HG03025 (cell line): ENCODE data around the gene FSCN2.
"Not testable (repeated sequence)": the region's sequence is repeated elsewhere in the genome, so short reads cannot be mapped to it uniquely, and the experiment has no call there.

ENCODE experiments used
- ATAC-seq: cut with Tn5 transposase; IDR thresholded peaks from one replicate; pipeline ENCODE4 v1.9.1; 2021; ENCODE audit warnings: mild to moderate bottlenecking, moderate library complexity; ENCODE audit not compliant: unreplicated experiment, low FRiP score

The FSCN2 gene

DNA sequence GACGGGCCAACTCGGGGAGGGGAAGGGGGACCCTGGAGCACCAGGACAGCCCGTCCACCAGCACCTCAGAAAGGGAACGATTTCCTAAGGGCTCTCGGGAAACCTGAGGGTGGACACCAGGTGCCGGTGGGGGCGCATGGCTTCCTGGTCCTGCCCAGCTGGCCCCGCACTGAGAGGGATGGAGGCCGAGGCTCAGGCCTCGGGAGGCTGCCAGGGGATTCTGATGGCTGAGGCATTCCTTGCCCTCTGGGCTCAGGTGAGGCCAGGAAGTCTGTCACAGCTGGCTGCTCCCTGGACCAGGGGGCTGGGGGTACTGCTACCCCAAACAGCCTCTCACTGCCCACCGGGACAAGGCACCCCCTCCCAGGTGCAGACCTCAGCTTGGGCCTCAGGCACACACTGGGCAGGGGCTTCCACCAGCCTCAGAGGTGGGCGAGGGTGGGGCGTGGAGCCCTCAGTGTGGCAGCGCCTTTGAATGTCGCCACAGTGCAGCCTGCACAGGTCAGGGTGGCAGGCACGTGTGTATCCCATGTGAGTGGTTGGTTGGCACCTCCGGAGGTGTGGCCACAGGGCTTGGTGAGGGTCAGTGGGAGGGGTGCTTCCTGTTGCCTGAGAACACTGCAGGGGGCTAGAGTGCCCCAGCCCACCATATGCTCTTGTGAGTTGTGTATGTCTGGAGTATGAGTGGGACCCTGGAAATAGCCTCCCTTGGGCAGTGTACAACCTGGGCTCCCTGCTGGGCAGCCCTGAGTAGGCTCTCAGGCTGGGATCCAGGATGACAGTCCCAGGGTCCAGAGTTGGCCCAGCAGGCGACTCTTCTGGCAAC is 3.9 kb upstream of the FSCN2 start:
- no peak for ATAC-seq

DNA sequence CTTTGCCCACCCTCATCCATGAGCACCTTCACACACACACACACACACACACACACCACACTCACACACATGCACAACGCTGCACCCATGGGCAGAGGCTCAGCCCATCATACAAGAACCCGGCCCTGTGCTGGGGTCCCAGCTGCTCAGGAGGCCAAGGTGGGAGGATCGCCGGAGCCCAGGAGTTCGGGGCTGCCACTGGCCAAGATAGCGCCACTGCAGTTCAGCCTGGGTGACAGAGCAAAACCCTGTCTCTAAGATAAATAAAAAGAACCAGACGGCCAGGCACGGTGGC is 3.4 kb upstream of the FSCN2 start:
- ATAC-seq = no peak

DNA sequence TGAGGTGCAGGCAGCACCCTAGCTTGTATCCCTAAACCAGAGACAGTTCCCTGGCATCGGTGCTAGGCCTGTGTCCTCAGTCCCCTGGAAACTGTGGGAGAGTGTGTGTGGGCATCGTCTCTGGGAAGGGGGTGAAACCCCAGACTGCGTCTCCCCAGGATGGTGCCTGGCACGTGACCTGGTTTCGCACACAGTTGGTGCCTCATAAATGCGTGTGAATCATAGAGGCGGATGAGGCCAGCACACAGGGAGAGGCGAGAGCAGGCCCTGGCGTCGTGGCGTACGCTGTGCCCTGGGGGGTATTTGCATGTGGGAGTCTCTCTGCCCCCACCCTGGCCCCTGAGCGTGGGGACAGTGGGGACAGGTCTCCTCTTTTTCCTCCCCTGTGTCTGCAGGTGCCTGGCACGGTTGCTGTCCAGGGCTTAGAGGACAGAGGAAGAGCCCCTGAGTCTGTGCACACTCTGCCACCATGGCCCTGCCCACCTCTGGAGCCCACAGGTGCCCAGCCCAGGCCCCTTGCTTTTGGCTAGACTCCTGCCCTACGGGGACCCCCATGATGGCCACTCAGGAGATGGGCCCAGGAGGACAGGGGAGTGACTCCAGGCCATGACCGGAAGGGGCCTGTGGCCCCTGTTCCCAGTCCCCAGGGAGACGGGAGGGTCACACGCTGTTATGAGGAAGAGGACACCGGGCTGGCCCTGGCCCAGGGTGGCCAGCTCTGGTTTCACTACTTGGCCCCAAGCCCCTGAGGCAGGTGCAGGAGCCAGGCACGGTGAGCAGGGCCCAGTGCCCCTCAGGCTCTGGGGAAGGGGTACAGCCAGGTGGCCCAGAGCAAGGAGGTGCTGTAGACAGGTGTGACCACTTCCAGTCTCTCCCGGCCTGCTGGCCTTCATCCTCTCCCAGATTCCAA is 1.3 kb upstream of the FSCN2 start:
- ATAC-seq = no peak

DNA sequence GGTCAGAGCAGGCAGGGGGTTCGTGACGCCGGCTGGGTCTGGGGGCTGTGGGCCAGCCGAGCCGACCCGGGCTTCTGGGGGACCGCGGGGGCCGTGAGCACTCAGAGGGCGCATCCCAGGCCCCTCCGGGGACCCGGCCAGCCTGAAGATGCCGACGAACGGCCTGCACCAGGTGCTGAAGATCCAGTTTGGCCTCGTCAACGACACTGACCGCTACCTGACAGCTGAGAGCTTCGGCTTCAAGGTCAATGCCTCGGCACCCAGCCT is 140 bp downstream of the FSCN2 start:
- no peak for ATAC-seq

DNA sequence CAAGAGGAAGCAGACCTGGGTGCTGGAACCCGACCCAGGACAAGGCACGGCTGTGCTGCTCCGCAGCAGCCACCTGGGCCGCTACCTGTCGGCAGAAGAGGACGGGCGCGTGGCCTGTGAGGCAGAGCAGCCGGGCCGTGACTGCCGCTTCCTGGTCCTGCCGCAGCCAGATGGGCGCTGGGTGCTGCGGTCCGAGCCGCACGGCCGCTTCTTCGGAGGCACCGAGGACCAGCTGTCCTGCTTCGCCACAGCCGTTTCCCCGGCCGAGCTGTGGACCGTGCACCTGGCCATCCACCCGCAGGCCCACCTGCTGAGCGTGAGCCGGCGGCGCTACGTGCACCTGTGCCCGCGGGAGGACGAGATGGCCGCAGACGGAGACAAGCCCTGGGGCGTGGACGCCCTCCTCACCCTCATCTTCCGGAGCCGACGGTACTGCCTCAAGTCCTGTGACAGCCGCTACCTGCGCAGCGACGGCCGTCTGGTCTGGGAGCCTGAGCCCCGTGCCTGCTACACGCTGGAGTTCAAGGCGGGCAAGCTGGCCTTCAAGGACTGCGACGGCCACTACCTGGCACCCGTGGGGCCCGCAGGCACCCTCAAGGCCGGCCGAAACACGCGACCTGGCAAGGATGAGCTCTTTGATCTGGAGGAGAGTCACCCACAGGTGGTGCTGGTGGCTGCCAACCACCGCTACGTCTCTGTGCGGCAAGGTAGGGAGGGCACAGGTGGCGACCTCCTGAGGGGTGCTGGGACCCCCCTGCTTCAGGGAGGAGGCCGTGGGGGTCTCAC is 667 bp downstream of the FSCN2 start:
- ATAC-seq = no peak

DNA sequence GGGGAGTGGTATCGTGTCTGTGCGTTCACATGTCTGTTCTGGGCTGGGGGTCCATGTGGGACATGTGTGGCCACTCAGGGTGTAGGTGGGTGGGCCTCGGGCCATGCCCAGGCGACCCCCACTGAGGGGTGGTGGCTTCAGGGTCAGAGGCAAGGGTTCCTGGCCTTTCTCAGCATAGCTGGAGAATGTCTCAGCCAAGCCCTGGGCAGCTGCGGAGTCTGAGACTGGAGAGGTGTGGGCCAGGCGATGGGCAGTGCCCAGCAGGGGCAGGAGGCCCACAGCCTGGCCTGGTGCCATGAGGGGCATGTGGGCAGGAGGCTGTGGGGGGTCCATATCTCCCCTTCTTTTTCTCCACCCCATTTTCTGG is 1.2 kb downstream of the FSCN2 start:
- ATAC-seq = no peak

DNA sequence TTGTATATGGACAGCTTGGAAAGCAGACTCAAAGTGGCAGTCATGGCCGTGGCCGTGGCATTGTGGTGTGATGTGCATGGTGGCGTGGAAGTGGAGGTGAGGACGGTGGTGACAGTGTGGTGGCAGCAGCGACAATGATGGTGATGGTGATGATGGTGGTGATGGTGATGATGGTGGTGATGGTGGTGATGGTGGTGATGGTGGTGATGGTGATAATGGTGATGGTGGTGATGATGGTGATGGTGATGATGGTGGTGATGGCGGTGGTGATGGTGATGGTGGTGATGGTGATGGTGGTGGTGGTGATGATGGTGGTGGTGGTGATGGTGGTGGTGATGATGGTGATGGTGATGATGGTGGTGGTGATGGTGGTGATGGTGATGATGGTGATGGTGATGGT is 2.8 kb downstream of the FSCN2 start:
- not testable (repeated sequence) for ATAC-seq

DNA sequence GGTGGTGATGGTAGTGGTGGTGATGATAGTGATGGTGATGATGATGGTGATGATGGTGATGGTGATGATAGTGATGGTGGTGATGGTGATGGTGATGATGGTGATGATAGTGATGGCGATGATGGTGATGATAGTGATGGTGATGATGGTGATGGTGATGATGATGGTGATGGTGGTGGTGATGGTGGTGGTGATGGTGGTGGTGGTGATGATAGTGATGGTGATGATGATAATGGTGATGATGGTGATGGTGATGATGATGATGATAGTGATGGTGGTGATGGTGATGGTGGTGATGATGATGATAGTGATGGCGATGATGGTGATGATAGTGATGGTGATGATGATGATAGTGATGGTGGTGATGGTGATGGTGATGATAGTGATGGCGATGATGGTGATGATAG is 3.8 kb downstream of the FSCN2 start:
- ATAC-seq = not testable (repeated sequence)

DNA sequence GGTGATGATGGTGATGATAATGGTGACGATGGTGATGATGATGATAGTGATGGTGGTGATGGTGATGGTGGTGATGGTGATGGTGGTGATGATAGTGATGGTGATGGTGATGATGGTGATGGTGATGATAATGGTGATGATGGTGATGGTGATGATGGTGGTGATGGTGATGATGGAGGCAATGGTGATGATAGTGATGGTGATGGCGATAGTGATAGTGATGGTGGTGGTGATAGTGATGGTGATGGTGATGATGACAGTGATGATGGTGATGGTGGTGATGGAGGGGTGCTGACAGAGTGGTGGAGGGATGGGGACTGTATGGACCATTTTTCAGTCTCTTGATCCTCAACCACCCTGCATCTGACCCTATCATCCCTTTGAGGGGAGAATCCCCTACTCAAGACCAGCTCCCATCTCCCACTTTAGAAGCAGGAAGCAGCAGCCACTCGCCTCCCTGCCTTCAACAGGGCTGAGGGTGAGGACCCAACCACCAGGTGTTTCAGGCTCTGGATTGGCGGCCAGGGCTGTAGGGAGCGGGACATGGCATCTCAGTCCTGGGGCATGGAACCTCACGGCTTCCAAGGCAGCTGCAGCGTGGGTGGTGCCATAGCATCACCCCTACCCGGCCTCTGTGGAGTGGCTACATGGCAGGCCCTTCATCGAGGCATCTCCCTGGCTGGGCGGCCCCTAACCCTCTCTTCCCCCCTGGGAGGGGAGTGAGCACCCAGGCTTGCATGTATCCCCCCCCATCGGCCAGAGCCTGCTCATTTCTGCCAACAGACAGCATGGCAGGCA is 4.5 kb downstream of the FSCN2 start:
- ATAC-seq = no peak

DNA sequence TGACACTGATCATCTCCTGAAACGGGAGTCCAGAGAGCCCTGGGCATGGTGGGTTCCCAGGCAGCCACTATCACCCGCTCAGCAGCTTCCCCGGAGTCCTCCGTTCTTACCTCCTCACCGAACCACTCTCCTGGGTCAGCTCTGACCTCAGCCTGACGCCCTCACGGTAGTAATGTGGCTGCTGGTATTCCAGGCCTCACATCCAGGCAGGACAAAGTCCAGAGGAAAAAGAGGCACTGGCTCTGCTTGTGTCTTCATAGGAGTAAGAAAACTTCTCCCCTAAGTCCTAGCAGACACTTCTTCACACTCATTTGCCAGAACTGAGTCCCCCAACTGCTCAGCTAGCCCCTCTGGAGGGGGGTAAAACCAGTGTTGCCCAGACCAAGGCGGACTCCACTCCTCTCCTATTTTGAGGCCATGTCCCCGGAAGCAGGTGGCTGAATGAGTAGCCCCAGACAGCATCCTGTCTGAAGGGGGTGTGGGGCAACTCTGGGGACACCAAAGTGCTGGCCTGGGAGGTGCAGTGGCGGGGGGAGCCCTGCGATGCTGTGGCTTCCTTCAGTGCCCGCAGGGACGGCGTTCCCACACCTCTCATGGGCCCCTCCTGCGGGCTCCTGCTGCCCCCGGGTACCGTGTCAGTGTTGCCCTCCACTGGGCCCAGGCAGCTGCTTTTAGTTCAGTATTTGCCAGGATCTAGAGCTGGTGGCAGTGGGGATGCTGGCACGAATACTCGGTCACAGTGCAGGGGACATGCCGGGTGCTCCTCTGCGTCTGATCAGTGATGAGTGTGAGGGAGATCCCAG is 5.4 kb downstream of the FSCN2 start:
- no peak for ATAC-seq

DNA sequence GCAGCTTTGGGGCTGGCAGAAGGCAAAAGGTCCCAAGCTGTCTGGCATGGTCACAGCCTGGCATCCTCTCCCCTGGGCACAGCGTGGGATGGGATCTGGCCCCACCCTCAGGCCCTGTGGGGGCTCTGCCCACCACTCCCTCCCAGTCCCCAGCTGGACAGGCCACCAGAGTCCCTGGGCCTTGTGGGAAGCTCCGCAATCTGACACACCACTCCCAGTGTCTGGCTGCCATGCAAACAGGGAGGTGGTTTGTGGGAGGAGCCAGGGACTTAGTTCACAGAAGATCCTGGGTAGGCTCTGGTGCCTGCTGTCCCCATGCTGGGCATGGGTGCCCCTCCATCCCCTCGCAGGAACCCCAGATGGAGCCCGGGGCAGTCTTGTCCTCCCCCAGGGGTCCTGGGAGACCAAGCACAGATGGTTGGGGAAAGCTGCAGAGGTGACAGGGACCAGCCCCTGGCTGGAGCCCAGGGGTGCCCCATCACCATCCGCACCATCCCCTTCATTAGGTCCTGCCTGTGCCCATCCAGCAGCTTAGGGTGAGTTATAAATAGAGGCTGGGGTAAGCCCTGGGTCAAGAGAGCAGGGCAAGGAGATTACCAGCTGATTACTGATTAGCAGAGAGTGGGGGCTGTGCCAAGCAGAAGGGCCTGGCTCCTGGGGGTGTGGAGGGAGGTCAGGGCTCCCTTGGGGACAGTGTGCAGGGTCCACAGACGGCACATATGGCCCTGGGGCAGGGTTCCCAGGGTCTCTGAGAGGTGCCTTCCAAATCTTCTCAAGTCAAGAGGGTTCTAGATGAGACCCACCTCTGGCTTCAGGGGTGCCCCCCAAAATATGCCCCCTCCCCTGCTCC is 6.2 kb downstream of the FSCN2 start:
- ATAC-seq = no peak

DNA sequence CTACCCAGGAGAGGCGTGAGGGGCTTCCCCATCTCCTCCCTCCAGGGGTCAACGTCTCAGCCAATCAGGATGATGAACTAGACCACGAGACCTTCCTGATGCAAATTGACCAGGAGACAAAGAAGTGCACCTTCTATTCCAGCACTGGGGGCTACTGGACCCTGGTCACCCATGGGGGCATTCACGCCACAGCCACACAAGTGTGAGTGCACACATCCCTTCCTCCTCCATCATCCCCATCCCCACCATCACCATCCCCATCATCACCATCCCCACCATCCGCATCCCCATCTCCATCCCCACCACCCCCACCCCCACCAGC is 6.8 kb downstream of the FSCN2 start:
- ATAC-seq = no peak

DNA sequence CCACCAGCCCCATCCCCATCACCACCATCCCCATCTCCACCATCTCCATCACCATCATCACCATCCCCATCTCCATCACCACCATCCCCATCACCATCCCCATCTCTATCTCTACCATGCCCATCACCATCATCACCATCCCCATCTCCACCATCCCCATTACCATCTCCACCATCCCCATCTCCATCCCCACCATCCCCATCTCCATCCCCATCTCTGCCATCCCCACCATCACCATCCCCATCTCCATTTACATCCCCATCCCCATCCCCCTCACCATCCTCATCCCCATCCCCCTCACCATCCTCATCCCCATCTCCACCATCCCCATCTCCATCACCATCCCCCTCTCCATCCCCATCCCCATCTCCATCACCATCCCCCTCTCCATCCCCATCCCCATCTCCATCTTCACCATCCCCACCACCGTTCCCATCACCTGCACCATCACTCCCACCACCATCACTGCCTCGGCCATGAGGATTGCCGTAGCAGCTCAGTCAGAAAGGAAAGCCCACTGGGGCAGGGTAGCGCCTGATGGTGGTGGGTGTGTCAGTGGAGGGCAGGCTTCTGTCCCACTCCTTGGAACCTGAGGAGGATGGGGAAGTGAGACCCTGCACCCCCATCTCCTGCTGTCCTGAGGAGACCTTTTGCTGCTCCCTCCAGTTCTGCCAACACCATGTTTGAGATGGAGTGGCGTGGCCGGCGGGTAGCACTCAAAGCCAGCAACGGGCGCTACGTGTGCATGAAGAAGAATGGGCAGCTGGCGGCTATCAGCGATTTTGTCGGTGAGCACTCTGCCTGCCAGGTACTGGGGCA is 7.5 kb downstream of the FSCN2 start:
- ATAC-seq = no peak

DNA sequence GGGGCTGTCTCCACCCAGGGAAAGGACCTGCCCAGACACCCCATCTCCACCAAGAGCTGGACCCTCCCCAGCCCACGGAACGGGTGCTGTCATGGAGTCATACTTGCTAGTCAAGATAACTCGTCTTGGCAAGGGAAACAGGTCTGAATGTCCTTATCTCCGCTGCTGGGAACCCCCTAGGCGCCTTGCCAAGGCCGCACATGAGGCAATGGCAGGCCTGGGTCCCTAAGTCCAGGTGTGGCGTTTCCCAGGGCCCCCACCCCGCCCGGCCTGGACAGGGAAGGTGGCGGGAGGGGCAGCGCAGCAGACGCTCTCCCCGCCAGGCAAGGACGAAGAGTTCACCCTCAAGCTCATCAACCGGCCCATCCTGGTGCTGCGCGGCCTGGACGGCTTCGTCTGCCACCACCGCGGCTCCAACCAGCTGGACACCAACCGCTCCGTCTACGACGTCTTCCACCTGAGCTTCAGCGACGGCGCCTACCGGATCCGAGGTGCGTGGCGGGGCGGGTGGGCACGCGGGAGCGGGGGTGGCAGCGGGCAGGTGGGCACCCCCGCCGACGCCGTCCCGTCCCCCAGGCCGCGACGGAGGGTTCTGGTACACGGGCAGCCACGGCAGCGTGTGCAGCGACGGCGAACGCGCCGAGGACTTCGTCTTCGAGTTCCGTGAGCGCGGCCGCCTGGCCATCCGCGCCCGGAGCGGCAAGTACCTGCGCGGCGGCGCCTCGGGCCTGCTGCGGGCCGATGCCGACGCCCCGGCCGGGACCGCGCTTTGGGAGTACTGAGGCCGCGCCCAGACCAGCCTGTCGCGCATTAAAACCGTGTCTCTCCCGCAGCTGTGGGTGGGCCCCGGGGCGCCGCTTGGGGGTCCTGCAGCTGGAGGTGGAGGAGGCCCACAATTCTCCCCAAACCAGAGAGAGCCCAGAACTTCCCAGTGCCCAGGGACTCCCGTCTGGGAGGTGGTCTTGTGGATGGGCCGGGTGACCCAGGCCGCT is 8.4 kb downstream of the FSCN2 start:
- ATAC-seq = no peak

DNA sequence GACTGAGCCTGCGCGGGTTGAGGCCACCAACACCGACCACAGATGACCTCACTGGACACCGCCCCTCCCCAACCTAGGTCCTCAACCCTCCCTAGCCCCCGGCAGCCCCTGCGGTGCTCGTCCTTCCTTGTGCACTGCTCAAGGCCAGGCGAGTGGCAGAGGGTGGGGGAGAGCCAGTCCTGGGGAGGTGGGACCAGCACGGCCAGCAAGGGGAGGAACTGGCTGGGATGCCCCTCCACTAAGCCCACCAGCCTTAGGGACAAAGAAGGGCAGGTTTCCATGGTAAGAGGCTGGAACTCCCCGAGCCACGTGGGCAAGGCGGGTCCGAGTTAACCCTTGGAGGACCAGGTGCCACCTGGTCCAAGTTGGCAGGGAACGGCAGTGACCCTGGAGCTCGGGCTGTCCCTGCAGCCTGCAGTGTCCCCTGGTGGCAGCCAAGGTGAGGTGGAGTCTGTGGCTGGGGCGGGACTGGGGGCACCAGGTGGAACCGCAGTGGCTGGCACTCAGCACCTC is 9.2 kb downstream of the FSCN2 start:
- ATAC-seq = no peak

DNA sequence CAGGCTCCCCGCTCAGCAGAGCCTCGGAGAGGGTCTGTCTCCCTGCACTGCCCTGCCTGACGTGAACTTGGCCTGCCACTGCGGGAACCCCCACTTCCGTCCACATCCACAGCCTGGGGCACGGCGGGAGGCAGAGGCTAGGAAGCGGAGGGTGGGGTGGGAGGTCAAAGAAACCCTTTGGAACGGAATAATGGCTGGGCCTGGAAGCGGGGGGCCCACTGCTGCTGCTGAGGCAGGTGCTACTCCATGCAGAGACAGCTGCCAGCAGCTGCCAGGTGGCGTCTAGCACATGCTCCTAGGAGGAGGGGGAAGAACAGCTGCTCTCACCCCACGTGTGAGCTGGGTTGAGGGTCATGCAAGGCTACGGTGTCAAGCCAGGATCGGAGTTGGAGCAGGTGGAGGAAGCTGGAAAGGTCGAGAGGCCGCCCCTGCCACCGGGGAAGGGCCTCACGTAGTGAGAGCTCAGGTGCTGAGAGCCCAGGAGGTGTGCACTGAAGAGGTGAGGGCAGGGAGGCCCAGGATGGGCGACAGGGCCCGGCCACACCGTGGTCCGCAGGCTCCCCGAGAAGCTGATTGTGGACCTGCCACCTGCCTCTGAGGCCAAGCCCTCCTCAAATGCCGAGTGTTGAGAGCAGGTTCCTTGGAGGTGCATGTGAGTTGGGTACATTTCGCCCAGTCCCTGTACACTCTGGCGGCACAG is 9.8 kb downstream of the FSCN2 start:
- ATAC-seq = no peak
